OCI-LY7 (cell line): ENCODE data around the gene ALPK3. TPM values are rescaled to one million over a fixed set of nuclear protein-coding genes. Genes with fewer than 3 reads are reported as not detected.

Experiments used
- BruUV-seq: library from RNA; stranded (reverse); fragments of 400-500 nt; replicated peaks from 2 replicates; lab custom pipeline; 2021; lab: Mats Ljungman, UMichigan
- CTCF ChIA-PET: fragments of 300-600 bp; sonication (Branson Sonifier 250); formaldehyde crosslinking; loops from one replicate; lab custom pipeline; 2022; ENCODE audit warnings: antibody characterized with exemption; ENCODE audit not compliant: unreplicated experiment; lab: Charles Lee
- POLR2A ChIA-PET: fragments of 300-600 bp; sonication (Branson Sonifier 250); formaldehyde crosslinking; loops from one replicate; lab custom pipeline; 2022; ENCODE audit warnings: antibody characterized with exemption; lab: Charles Lee
- DNase-seq: peaks from one replicate; pipeline ENCODE4 v3.0.0-alpha.2; 2015; ENCODE audit warnings: low spot score
- H2AFZ ChIP-seq: fragments of 200-600 bp; sonication (generic), shearing (Covaris generic); 2 replicates; pipeline ENCODE4 v1.6.1; 2014; ENCODE audit warnings: mild to moderate bottlenecking, antibody characterized with exemption, low read length, moderate library complexity
- H3K27ac ChIP-seq: fragments of 200-600 bp; sonication (generic); 2 replicates; pipeline ENCODE4 v1.5.1; 2014; ENCODE audit warnings: mixed run types, low read depth, mild to moderate bottlenecking, moderate library complexity, low read length, inconsistent platforms; ENCODE audit not compliant: poor library complexity, severe bottlenecking
- H3K36me3 ChIP-seq: fragments of 200-600 bp; sonication (generic); 2 replicates; pipeline ENCODE4 v1.6.1; 2014; ENCODE audit warnings: mild to moderate bottlenecking, antibody characterized with exemption, low read length, moderate library complexity, mixed read lengths; ENCODE audit not compliant: insufficient read depth
- H3K4me1 ChIP-seq: fragments of 200-600 bp; sonication (generic); 2 replicates; pipeline ENCODE4 v1.5.1; 2014; ENCODE audit warnings: mild to moderate bottlenecking, low read length; ENCODE audit not compliant: insufficient read depth, poor library complexity, severe bottlenecking
- H3K4me2 ChIP-seq: fragments of 200-600 bp; sonication (generic); 2 replicates; pipeline ENCODE4 v1.6.1; 2014; ENCODE audit warnings: mild to moderate bottlenecking, low read length
- H3K4me3 ChIP-seq: fragments of 200-600 bp; sonication (generic); 2 replicates; pipeline ENCODE4 v1.5.1; 2014; ENCODE audit warnings: mild to moderate bottlenecking, low read depth, low read length; ENCODE audit not compliant: poor library complexity, severe bottlenecking
- H3K79me2 ChIP-seq: fragments of 200-600 bp; sonication (generic); 2 replicates; pipeline ENCODE4 v1.6.1; 2016; ENCODE audit warnings: low read depth, mild to moderate bottlenecking, low read length, moderate library complexity, mixed read lengths; ENCODE audit not compliant: insufficient read depth
- H3K9me2 ChIP-seq: fragments of 200-600 bp; sonication (generic); 2 replicates; pipeline ENCODE4 v1.6.1; 2016; ENCODE audit warnings: mild to moderate bottlenecking, low read length, mixed read lengths; ENCODE audit not compliant: insufficient read depth
- H3K9me3 ChIP-seq: fragments of 200-600 bp; sonication (generic); 2 replicates; pipeline ENCODE4 v1.6.1; 2014; ENCODE audit warnings: mild to moderate bottlenecking, mixed run types, low read length, mixed read lengths
- H4K20me1 ChIP-seq: fragments of 200-600 bp; sonication (generic); 2 replicates; pipeline ENCODE4 v1.6.1; 2014; ENCODE audit warnings: mild to moderate bottlenecking, antibody characterized with exemption, low read length, moderate library complexity, mixed read lengths; ENCODE audit not compliant: insufficient read depth
- EZH2phosphoT487 ChIP-seq: fragments of 200-600 bp; sonication (generic); IDR thresholded peaks from 2 replicates; pipeline ENCODE4 v1.6.1; 2018; ENCODE audit warnings: low read depth, borderline replicate concordance, mild to moderate bottlenecking, mixed run types, antibody characterized with exemption, low read length, moderate library complexity, mixed read lengths
- intact Hi-C: fragments of 100-400 bp; cut with micrococcal nuclease; formaldehyde crosslinking; loops from one replicate; pipeline ENCODE4 v1.10.0; 2022; ENCODE audit not compliant: unreplicated experiment
- total RNA-seq, 2 experiments: library from RNA; depleted of rRNA in 1 of 2; stranded (reverse); fragments of >200 nt in 1 of 2; shearing (Covaris generic) in 1 of 2; gene quantifications; 2 replicates each; pipeline ENCODE4 v1.2.3, GENCODE V29; 2014 to 2022
- TF ChIP-seq, protein P1 (sequence below): fragments of 200-600 bp; sonication (generic); conservative IDR thresholded peaks from 2 replicates; pipeline ENCODE4 v1.5.1; 2014; ENCODE audit warnings: mild to moderate bottlenecking, antibody characterized with exemption, low read length, moderate library complexity, mixed read lengths

ALPK3 gene
- total RNA-seq, 2 experiments from 2014 or later: 0.16 to 0.23 TPM

DNA sequence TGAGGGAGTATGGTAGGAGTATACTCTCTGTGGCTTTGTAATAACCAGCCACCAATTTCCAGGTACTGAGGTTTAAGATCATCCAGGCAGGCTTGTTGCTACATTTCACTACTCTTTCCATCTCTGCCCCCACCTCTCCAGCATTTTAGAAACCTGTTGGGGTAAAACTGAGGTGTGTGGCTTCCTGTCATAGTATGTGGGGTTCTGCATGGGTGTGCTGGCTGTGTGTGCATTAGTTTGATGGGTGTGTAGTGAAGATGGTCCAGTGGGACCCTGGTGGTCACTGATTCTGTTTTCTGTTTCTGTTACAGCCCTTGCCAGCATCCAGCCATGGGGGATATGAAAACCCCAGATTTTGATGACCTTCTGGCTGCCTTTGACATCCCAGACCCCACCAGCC lies 34.8 kb upstream of the ALPK3 start:
- TF ChIP-seq, protein P1, sequence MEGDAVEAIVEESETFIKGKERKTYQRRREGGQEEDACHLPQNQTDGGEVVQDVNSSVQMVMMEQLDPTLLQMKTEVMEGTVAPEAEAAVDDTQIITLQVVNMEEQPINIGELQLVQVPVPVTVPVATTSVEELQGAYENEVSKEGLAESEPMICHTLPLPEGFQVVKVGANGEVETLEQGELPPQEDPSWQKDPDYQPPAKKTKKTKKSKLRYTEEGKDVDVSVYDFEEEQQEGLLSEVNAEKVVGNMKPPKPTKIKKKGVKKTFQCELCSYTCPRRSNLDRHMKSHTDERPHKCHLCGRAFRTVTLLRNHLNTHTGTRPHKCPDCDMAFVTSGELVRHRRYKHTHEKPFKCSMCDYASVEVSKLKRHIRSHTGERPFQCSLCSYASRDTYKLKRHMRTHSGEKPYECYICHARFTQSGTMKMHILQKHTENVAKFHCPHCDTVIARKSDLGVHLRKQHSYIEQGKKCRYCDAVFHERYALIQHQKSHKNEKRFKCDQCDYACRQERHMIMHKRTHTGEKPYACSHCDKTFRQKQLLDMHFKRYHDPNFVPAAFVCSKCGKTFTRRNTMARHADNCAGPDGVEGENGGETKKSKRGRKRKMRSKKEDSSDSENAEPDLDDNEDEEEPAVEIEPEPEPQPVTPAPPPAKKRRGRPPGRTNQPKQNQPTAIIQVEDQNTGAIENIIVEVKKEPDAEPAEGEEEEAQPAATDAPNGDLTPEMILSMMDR: no peak
- no peak for TF ChIP-seq EZH2phosphoT487
- no peak for DNase-seq
- Histone ChIP-seq H3K36me3 (peaks cover 87% of the 10 kb centered on the region), H3K27ac (no peak overlapping the region), H3K79me2 (peaks cover 35% of the 10 kb centered on the region), H3K9me2 (no peaks in the 10 kb centered on the region), H3K9me3 (no peaks in the 10 kb centered on the region), H3K4me2 (no peak overlapping the region), H4K20me1 (no peaks in the 10 kb centered on the region), H2AFZ (no peak overlapping the region), H3K4me1 (no peaks in the 10 kb centered on the region), H3K4me3 (no peak overlapping the region)
- CTCF ChIA-PET: no interaction called here
- POLR2A ChIA-PET: interaction anchor here (1.2 kb wide), 1 partner anchor 133 kb away, joined by 3 read pairs; no protein-coding TSS in a partner anchor
- BruUV-seq: no TSS peak
- intact Hi-C loops: no loop called here

DNA sequence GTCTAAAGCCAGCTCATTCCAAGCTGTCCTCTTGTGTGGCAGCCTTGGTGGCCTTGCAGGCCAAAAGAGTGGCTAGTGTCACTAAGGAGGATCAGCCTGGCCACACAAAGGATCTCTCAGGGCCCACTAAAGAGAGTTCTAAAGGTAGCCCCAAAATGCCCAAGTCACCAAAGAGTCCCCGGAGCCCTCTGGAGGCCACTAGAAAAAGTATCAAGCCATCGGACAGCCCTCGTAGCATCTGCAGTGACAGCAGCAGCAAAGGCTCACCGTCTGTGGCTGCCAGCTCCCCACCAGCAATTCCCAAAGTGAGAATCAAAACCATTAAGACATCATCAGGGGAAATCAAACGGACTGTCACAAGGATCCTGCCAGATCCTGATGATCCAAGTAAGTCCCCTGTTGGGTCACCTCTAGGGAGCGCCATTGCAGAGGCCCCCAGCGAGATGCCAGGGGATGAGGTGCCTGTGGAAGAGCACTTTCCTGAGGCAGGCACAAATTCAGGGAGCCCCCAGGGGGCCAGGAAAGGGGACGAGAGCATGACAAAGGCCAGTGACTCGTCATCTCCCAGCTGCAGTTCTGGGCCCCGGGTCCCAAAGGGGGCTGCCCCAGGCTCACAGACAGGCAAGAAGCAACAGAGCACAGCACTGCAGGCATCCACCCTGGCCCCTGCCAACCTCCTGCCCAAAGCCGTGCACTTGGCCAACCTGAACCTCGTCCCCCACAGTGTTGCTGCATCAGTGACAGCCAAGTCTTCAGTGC lies 33.5 kb upstream of the ALPK3 start:
- no peak for TF ChIP-seq EZH2phosphoT487
- TF ChIP-seq, protein P1: peak; percentile 40; the same call in 1 of the 2 replicates
- Histone ChIP-seq H3K4me2 (no peak overlapping the region), H3K79me2 (peaks cover 48% of the 10 kb centered on the region), H2AFZ (no peak overlapping the region), H3K9me2 (no peaks in the 10 kb centered on the region), H3K36me3 (peaks cover 90% of the 10 kb centered on the region), H3K4me3 (no peak overlapping the region), H3K9me3 (no peaks in the 10 kb centered on the region), H3K27ac (no peak overlapping the region), H3K4me1 (no peaks in the 10 kb centered on the region), H4K20me1 (no peaks in the 10 kb centered on the region)
- no TSS peak for BruUV-seq
- no peak for DNase-seq
- POLR2A ChIA-PET: no interaction called here
- intact Hi-C loops: no loop called here
- CTCF ChIA-PET: interaction anchor here (0.5 kb wide), 1 partner anchor 10 kb away, joined by 3 read pairs; no protein-coding TSS in a partner anchor

DNA sequence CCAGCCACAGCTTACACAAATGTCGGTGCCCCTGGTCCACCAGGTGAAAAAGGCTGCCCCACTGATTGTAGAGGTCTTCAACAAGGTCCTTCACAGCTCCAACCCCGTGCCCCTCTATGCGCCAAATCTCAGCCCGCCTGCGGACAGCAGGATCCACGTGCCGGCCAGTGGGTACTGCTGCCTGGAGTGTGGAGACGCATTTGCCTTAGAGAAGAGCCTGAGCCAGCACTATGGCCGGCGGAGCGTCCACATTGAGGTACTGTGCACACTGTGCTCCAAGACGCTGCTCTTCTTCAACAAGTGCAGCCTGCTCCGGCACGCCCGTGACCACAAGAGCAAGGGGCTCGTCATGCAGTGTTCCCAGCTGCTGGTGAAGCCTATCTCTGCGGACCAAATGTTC lies 32.9 kb upstream of the ALPK3 start:
- Histone ChIP-seq H3K4me1 (no peaks in the 10 kb centered on the region), H3K4me3 (no peak overlapping the region), H4K20me1 (no peaks in the 10 kb centered on the region; the same call in 1 of the 2 replicates), H3K79me2 (peaks cover 47% of the 10 kb centered on the region), H2AFZ (no peak overlapping the region), H3K36me3 (peaks cover 91% of the 10 kb centered on the region), H3K9me2 (no peaks in the 10 kb centered on the region), H3K27ac (no peak overlapping the region), H3K9me3 (no peaks in the 10 kb centered on the region), H3K4me2 (no peak overlapping the region)
- intact Hi-C loops: no loop called here
- ChIA-PET CTCF (no interaction called here), POLR2A (no interaction called here)
- DNase-seq: no peak
- BruUV-seq: no TSS peak
- no peak for TF ChIP-seq EZH2phosphoT487
- TF ChIP-seq, protein P1: no peak
